ENCODE measurements around the gene ARHGAP26. TPM values are rescaled to one million over a fixed set of nuclear protein-coding genes. Genes with fewer than 3 reads are reported as not detected.
A peak's percentile ranks its signal among the peaks of the same experiment; 100 is the strongest.

ARHGAP26 gene
- total RNA-seq, 1 donor, result 7.6 TPM

DNA sequence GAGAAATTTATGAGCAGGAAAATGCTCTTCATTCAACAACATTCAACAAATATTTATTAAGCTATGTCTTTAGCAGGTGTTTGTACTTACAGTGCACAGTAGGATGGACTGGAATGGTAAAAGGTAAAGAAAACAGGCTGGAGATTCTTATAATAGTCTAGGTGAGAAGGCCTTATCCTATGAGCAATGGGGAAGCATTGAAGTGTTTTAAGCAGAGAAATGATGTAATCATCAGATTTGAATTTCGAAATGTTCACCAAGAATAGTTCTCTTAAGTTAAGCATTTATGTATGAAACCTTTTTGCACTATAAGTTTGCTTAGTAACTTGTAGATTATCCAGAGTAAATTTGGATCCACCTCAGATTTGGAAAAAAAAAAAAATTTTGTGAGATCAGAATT, 424.0 kb downstream of the ARHGAP26 start:
- peaks cover 13% of the 10 kb centered on the region for H3K4me1 ChIP-seq (ENCODE audit: insufficient read depth, low read length)
- no peaks in the 10 kb centered on the region for H3K79me2 ChIP-seq (ENCODE audit: insufficient read depth, low read length)
- no peak overlapping the region for H3K27ac ChIP-seq (ENCODE audit: low read depth, low read length)
- no peaks in the 10 kb centered on the region for H4K20me1 ChIP-seq (ENCODE audit: insufficient read depth, low read length)
- no peak overlapping the region for H3K4me2 ChIP-seq (ENCODE audit: insufficient read depth, low read length)
- no peaks in the 10 kb centered on the region for H3K27me3 ChIP-seq (ENCODE audit: insufficient read depth, low read length)
- no peak overlapping the region for H3K4me3 ChIP-seq (ENCODE audit: insufficient read depth, low read length)
- no peak overlapping the region for H2AFZ ChIP-seq (ENCODE audit: low read length)
- H3K36me3 ChIP-seq (ENCODE audit: insufficient read depth, low read length), result no peaks in the 10 kb centered on the region
- peaks cover 4% of the 10 kb centered on the region for H3K9me3 ChIP-seq (ENCODE audit: low read depth, low read length)
- DNase-seq (ENCODE audit: insufficient read length, low spot score, missing footprints), result no peak
- TF ChIP-seq, protein P1, sequence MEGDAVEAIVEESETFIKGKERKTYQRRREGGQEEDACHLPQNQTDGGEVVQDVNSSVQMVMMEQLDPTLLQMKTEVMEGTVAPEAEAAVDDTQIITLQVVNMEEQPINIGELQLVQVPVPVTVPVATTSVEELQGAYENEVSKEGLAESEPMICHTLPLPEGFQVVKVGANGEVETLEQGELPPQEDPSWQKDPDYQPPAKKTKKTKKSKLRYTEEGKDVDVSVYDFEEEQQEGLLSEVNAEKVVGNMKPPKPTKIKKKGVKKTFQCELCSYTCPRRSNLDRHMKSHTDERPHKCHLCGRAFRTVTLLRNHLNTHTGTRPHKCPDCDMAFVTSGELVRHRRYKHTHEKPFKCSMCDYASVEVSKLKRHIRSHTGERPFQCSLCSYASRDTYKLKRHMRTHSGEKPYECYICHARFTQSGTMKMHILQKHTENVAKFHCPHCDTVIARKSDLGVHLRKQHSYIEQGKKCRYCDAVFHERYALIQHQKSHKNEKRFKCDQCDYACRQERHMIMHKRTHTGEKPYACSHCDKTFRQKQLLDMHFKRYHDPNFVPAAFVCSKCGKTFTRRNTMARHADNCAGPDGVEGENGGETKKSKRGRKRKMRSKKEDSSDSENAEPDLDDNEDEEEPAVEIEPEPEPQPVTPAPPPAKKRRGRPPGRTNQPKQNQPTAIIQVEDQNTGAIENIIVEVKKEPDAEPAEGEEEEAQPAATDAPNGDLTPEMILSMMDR (IDR thresholded peaks at IDR 0.05; ENCODE audit: extremely low read depth, low read depth, low read length), result no peak

DNA sequence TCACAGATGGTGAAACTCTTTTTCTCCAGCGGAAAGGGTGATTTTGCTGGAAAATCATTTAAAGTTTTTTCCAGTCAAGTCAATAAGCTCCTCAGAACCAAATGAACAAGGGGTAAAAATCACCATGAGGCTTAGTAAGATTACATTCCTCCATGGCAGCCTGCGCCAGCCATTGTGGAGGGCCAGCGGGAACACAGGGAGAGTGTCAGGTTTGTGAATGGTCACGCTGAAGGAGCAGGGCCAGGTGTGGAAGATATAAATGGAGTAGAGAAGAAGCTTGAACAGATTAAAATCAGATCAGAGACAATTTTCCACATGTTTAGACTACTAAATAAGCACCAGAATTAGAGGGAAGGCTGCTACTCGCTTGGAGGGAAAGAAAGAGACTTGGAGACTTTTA, 424.5 kb downstream of the ARHGAP26 start:
- TF ChIP-seq, protein P1 (IDR thresholded peaks at IDR 0.05; ENCODE audit: extremely low read depth, low read depth, low read length), result no peak
- Histone ChIP-seq H3K36me3 (ENCODE audit: insufficient read depth, low read length) (no peaks in the 10 kb centered on the region), H3K4me1 (ENCODE audit: insufficient read depth, low read length) (peaks cover 13% of the 10 kb centered on the region), H3K27me3 (ENCODE audit: insufficient read depth, low read length) (no peaks in the 10 kb centered on the region), H3K79me2 (ENCODE audit: insufficient read depth, low read length) (no peaks in the 10 kb centered on the region), H2AFZ (ENCODE audit: low read length) (no peak overlapping the region), H4K20me1 (ENCODE audit: insufficient read depth, low read length) (no peaks in the 10 kb centered on the region), H3K27ac (ENCODE audit: low read depth, low read length) (no peak overlapping the region), H3K9me3 (ENCODE audit: low read depth, low read length) (peaks cover 4% of the 10 kb centered on the region), H3K4me3 (ENCODE audit: insufficient read depth, low read length) (no peak overlapping the region), H3K4me2 (ENCODE audit: insufficient read depth, low read length) (no peak overlapping the region)
- DNase-seq (ENCODE audit: insufficient read length, low spot score, missing footprints), result no peak

DNA sequence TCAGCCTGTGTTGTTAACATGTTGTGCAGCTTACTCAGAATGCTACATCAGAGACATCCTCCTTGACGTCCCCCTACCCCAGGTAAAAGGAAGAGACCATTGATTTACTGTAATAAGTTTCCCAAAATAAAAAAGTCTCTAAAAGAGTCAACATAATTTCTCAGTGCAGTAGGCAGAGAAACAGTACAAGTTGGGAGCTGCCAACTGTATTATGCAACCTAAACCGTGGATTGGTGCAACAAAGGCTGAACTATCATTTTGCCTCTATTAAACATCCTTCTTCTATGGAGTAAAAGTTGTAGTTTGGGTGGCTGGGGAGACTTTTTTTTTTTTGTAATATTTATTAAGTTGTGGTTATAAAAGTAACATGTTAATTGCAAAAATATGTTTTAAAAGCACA, 425.3 kb downstream of the ARHGAP26 start:
- Histone ChIP-seq H3K36me3 (ENCODE audit: insufficient read depth, low read length) (no peaks in the 10 kb centered on the region), H3K4me1 (ENCODE audit: insufficient read depth, low read length) (peaks cover 13% of the 10 kb centered on the region), H3K4me3 (ENCODE audit: insufficient read depth, low read length) (no peak overlapping the region), H3K27me3 (ENCODE audit: insufficient read depth, low read length) (no peaks in the 10 kb centered on the region), H3K4me2 (ENCODE audit: insufficient read depth, low read length) (no peak overlapping the region), H2AFZ (ENCODE audit: low read length) (no peak overlapping the region), H4K20me1 (ENCODE audit: insufficient read depth, low read length) (no peaks in the 10 kb centered on the region), H3K79me2 (ENCODE audit: insufficient read depth, low read length) (no peaks in the 10 kb centered on the region), H3K27ac (ENCODE audit: low read depth, low read length) (no peak overlapping the region), H3K9me3 (ENCODE audit: low read depth, low read length) (peaks cover 4% of the 10 kb centered on the region)
- DNase-seq (ENCODE audit: insufficient read length, low spot score, missing footprints), result no peak
- TF ChIP-seq, protein P1 (IDR thresholded peaks at IDR 0.05; ENCODE audit: extremely low read depth, low read depth, low read length), result no peak

DNA sequence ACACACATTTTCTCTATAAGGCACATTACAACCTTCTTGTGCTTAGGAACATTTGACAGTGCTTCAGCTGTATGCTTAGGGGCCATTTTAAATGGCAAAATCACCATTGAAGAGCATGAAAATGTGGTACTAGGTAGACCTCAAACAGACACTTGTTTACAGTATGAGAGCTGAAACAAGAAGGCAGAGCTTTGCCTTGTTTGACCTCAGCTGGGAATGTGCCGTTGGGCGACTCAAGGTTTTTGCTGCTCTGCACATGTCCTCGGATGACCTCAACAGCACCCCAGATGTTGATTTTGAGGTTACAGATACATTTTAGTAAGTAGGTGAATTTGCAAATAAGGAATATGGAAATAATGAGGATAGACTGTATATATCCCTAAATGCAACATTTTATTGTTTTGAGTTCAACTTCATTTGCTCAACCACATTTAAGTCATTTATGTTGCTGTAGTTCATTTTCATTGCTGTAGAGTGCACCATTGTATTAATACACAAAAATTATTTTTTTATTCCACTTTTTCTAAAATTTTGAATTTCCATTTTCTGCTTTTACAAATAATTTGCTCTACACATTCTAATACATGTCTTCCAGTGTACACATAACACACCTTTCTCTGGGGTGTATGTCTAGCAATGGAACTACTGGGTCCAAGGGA, 426.6 kb downstream of the ARHGAP26 start:
- peaks cover 4% of the 10 kb centered on the region for H3K9me3 ChIP-seq (ENCODE audit: low read depth, low read length)
- peaks cover 24% of the 10 kb centered on the region for H3K4me1 ChIP-seq (ENCODE audit: insufficient read depth, low read length)
- no peaks in the 10 kb centered on the region for H3K36me3 ChIP-seq (ENCODE audit: insufficient read depth, low read length)
- no peak overlapping the region for H3K4me2 ChIP-seq (ENCODE audit: insufficient read depth, low read length)
- no peaks in the 10 kb centered on the region for H3K27me3 ChIP-seq (ENCODE audit: insufficient read depth, low read length)
- H3K79me2 ChIP-seq (ENCODE audit: insufficient read depth, low read length), result no peaks in the 10 kb centered on the region
- TF ChIP-seq, protein P1 (IDR thresholded peaks at IDR 0.05; ENCODE audit: extremely low read depth, low read depth, low read length), result peak; percentile 32
- peak overlapping the region; percentile 19 for H3K27ac ChIP-seq (ENCODE audit: low read depth, low read length)
- H4K20me1 ChIP-seq (ENCODE audit: insufficient read depth, low read length), result no peaks in the 10 kb centered on the region
- H2AFZ ChIP-seq (ENCODE audit: low read length), result no peak overlapping the region
- DNase-seq (ENCODE audit: insufficient read length, low spot score, missing footprints), result no peak
- H3K4me3 ChIP-seq (ENCODE audit: insufficient read depth, low read length), result no peak overlapping the region
